T follicular helper cell (primary cell): ENCODE results near the gene CSRP1.

Source experiments
- DNase-seq: peaks from one replicate; pipeline ENCODE4 v3.0.0-alpha.2; 2020; ENCODE audit warnings: low read depth

CSRP1 gene

GRCh38 chr1:201454608-201455007, 52.3 kb downstream of the CSRP1 start:
- DNase-seq = no peak

- no peak for DNase-seq
These were observed 54.1 kb downstream of the CSRP1 start for GRCh38 chr1:201452866-201453265.

DNA sequence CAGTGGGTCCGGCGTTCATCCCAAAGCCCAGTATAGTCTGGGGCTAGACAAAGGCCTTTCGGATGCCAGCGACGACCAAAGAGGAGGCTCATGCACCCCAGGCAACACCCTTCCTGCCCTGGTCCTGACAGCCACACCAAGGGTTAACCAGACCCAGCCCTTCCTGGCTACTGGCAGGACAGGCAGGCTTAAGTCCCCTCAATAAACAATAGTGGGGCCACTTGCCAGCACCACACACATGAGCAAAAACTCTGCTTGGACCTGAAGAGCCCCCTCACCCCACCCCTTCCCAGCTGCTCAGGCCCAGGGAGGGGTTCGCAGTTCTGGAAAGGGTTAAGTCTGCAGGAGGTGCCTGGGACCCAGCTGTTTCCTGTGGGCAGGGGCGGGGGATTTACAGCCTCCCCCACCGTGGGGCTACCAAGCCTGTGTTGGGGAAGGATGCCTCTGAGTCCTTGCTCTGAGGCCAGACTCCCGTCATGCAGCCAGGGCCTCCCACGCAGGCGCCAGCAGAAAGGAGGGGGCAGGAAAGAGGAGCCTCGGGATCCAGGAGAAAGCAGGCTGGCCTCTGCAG, 56.1 kb downstream of the CSRP1 start:
- no peak for DNase-seq

GRCh38 chr1:201448990-201449389, 57.9 kb downstream of the CSRP1 start:
- DNase-seq = no peak

- DNase-seq = peak; percentile 33
These were observed 58.7 kb downstream of the CSRP1 start for GRCh38 chr1:201447903-201448871.

DNA sequence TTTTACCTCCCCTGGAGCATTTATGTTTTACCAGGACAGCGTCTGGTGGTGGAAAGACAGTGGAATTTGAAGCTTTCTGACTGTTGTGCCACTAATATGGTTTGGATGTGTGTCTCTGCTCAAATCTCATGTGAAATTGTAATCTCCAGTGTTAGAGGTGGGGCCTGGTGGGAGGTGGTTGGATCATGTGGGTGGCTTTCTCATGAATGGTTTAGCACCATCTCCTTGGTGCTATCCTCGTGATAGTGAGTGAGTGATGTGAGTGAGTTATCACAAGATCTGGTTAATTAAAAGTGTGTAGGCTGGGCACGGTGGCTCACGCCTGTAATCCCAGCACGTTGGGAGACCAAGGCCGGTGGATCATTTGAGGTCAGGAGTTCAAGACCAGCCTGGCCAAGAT, 61.6 kb downstream of the CSRP1 start:
- no peak for DNase-seq

- no peak for DNase-seq
These were observed 62.1 kb downstream of the CSRP1 start for GRCh38 chr1:201444792-201445191.

DNA sequence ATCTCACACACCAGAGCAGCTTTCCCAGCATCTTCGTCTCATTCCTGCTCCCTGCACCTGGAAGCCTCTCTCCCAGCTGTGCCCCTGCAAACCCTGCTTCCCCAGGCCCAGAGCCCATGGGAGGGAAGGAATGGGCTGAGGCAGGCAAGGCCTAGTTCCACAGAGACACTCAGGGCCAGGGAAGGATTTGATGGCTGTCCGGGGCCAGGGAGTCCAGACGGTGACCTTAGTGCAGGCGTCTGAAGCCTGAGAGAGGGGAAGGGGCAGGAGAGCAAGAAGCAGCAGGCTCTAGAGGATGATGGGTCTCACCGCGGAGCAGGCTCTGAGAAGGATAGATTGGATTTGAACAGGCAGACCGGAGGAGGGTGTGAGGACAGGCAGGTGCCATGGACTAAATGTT, 63.2 kb downstream of the CSRP1 start:
- DNase-seq = no peak

- no peak for DNase-seq
These were observed 70.0 kb downstream of the CSRP1 start for GRCh38 chr1:201436969-201437368.

GRCh38 chr1:201436393-201436792, 70.5 kb downstream of the CSRP1 start:
- DNase-seq = no peak

DNA sequence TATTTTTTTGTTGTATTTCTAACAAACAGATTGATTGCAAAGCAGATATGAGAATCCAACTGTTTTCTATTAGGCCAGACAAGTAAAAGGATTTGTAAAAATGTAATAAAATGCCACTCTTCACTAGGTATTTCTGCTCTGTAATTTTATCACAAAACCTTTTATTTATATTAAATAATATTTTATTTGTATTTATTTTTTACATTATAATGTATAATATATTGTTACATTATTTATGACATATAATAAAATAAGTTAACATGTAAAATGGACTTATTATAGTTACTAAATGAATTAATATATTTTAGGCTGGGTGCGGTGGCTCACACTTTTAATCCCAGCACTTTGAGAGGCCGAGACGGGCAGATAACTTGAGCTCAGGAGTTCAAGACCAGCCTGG, 72.7 kb downstream of the CSRP1 start:
- DNase-seq = no peak

DNA sequence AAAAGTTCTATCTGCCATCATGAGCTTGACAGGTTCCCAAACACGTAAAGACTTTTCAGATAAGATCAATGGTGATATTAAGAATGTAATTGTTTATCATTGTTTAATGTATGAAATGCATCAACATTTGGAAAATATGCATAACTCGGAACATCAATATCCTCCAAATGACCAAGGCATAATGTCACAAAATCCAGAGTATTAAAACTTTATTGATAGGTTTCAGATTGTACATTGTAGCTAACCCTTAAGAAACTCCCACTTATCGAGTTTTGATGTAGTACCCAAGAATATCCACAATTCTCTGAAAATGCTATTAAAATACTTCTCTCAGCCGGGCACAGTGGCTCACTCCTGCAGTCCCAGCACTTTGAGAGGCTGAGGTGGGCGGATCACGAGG, 73.3 kb downstream of the CSRP1 start:
- no peak for DNase-seq
